ENCODE data around the gene HECW1.

GRCh38 chr7:43220742-43221141 is 108.3 kb downstream of the HECW1 start:
- TF ChIP-seq CTCF (conservative IDR thresholded peaks at IDR 0.05) = no peak
- TF ChIP-seq EZH2 (IDR thresholded peaks at IDR 0.05; ENCODE audit: low read depth) = no peak

Measured in PC-9 (cell line).